GM18861 (cell line): ENCODE measurements around the gene TFDP2.

Source experiments
- ATAC-seq: cut with Tn5 transposase; IDR thresholded peaks from one replicate; pipeline ENCODE4 v1.9.1; 2021; ENCODE audit not compliant: unreplicated experiment

The TFDP2 gene

DNA sequence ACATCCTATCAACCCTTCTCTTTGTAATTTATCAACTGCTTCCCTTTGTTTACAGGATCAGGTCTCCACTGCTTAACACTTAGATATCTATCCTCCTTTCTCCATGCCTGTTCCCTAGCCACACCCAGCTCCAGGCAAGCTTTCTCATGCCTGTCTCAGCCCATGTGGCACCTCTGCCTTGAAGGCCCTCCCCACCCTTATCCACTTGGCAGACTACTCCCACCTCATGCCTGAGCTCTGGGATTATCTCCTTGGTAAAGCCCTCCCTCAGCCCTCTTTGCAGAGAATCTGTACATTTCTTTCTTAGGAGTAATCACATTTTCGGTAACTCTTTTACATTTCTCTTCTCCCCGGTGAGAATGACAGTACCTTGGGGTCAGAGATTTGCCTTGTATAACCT lies 176.9 kb downstream of the TFDP2 start:
- ATAC-seq: no peak

DNA sequence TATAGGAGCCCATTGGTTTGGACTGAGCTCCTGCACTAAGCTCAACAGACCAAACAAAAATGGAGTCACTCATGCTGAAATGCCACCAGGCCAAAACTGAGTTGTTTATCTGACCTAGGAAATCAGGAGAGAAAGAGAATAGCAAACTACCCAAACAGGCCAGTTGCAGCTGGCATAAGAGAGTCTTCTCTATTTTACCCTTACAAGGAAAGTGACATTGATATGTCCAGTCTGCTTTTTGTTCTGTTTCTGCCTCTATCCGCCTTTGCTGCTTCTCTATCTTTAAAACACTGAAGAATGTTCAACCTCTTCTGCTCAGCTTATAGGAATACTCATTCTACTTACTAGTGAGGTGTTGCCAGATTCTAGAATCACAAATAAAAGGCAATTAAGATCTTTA lies 177.8 kb downstream of the TFDP2 start:
- ATAC-seq: no peak

DNA sequence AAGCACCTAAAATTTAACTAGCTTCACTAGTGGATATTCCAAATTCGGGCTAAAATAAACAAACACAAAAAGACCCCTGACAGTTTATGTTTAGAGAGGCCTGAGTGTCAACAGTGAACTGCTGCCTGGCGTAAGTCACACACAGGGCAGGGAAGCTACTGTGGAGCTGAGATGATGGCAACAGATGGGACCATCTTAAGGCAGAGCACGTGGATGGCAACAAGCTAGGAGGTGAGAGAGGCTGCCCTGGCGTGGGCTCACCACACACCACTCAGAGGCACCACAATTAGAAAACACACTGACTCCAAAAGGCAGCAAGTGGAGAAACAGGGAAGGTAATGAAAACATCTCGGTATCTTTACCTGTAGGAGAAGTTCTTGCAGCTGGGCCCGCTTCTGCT lies 179.6 kb downstream of the TFDP2 start:
- ATAC-seq: no peak

DNA sequence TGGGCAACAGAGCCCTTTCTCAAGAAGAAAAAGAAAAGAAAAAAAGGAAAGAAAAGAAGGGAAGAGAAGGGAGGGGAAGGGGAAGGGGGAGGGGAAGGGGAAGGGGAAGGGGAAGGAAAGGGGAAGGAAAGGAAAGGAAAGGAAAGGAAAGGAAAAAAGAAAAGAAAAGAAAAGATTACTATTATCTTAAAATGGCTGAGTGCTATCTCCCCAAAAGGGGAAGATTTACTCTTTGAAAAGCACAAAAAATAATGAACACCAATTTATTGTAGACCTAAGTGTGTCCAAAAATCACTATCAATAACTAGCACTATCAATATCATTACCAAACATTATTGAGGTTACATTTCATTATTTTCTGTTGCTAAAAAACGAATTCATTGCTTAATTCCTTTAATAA lies 183.9 kb downstream of the TFDP2 start:
- no peak for ATAC-seq

GRCh38 chr3:141963301-141963700 lies 186.0 kb downstream of the TFDP2 start:
- no peak for ATAC-seq

GRCh38 chr3:141960731-141961130 lies 188.6 kb downstream of the TFDP2 start:
- ATAC-seq: no peak

- no peak for ATAC-seq
Observed at GRCh38 chr3:141959589-141960554, 189.5 kb downstream of the TFDP2 start.

DNA sequence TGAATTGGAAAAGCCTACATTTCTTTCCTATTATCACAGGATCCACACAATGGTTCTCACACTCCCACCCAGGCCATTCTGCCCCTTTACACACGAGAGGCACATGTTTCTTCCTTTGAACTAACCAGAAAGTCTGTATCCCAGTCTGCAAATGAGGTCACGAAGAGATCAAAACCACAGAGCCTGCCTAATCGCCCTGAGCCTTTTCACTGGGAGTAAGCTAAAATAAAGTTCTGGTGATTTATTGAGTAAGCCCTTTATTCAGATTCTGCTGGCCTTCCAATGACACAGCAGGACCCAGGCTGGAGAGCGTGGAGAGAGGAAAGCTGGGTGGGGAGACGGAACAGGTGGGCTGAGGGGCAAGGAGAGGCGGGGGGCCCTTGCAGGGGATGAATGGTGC lies 194.2 kb downstream of the TFDP2 start:
- no peak for ATAC-seq

DNA sequence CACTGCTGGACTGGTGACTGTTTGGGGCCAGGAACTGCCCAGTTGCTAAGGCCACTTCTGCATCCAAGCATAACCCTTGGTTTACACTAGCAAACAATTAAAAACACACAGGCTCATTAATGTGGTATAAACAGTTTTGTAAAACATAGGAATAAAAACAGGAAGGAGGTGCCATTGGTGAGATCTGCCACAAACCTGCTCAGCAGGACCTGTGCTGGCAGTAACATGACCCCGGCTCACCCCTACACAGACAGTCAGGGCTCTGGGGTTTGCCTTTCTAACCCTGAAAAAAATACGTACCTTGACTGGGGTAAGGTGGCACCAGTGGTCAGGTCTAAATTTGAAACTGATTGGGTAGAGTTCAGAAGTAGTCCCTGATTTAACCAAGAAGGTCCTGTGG lies 196.7 kb downstream of the TFDP2 start:
- no peak for ATAC-seq

GRCh38 chr3:141950572-141951493 lies 198.5 kb downstream of the TFDP2 start:
- no peak for ATAC-seq

DNA sequence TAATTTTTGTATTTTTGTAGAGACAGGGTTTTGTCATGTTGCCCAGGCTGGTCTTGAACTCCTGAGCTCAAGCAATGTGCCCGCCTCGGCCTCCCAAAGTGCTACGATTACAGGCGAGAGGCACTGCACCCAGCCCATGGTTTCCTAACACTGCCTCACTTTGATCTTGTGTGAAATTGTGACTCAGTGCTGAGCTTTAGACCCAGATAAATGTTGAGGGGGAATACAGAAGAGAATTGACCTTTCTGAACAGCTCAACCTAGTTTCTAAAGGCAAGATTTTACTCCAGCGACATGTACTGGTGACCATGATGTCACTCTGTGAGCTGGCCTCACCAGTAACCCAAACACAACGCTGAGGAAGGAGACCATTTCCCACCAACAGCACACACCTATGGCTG lies 199.4 kb downstream of the TFDP2 start:
- no peak for ATAC-seq

- no peak for ATAC-seq
Observed at GRCh38 chr3:141949399-141949798, 199.9 kb downstream of the TFDP2 start.

DNA sequence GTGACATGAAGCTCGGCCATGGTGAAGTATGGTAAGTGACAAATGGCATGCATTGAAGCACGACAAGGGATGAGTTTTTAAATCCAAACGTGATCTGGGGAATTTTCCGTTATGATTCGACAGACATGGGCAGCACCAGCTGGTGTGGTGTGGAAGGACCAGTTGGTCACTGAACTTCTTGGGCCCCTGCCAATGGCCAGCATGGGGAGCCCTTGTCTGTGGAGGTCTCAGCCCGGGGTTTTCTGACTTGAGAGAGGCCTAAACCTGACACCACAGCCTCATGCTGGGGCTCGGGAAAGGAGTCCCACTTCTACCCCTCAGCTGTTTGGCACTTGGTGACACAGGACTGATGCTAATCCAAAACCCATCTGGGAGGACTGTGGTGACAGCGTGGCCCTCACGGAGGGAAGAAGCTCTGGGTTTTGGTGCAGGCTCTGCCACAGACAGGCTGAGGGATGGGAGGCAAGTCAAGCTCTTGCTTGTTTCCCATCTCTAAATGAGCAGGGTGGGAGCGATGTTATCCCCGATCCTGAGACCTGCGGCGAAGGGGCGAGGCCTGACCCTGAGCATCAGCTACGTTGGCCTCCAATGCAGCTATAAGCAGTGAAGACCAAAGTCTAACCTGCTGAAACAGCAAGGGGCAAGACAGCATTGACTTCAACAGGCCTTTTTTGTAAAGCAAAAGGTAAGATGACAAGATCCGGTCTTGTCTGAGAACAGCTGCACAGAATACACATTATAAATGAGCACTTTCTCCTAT lies 203.4 kb downstream of the TFDP2 start:
- ATAC-seq: no peak

- no peak for ATAC-seq
Observed at GRCh38 chr3:141942006-141942405, 207.3 kb downstream of the TFDP2 start.

- no peak for ATAC-seq
Observed at GRCh38 chr3:141941093-141941492, 208.3 kb downstream of the TFDP2 start.

DNA sequence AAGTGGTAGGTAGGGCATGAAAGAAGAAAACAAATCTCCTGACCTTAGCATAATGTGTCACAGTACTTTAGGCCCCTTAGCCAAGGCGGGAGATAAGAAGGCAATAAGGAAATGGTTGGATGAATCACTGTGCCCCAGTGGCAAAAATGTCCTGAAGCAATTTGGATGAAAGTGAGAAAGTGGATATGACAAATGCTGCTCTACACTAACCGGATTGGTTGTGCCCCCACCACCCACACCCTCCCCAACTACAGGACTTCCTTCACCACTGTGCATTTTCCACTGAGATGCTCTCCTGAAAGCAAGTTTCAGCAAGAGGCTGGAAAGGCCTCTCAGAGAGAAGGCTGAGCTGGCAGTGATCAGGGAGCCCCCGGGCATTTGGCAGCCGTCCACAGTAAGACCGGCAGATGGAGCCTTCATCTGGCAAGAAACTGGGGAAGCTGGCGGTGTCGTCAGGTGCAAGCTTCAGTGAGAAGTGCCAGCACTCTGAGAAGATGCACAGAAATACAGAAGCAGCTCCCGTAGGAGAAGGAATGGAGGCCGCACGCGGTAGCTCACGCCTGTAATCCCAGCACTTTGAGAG lies 209.1 kb downstream of the TFDP2 start:
- ATAC-seq: no peak

DNA sequence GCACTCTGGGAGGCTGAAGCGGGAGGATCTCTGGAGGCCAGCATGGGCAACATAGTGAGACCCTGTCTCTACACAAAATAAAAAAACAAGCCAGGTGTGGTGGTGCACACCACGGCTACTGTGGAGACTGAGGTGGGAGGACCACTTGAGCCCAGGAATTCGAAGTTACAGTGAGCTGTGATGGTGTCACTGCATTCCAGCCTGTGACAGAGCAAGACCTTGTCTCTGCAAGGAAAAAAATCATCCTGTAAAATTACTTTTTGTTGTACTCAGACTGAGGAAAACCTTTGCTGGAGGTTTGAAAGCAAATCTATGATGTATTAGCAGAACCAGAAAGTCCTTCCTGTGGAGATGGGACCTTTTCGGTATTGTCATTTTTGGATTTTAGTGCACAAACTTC lies 209.6 kb downstream of the TFDP2 start:
- ATAC-seq: no peak

DNA sequence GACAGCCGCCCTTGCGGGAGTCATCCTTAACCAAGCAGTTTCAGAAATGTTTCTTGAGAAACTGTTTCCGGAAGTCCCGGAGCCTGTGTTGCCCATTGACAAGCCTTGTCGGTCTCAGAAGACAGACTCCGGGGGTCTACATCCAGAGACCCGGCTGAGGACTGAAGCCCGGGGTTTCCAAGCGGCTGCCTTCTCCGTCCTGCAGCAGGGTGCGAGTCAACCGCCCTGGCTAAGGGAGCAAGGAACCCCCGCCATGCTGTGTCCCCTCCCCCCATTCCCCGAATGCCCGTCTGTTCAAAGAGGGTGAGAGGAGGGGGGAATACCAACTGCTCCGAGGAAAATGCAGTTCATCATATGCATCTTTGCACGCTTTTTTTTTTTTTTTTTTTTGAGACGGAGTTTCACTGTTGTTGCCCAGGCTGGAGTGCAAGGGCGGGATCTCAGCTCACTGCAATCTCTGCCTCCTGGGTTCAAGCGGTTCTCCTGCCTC lies 211.3 kb downstream of the TFDP2 start:
- no peak for ATAC-seq

GRCh38 chr3:141934354-141934753 lies 215.0 kb downstream of the TFDP2 start:
- no peak for ATAC-seq
